ENCODE measurements around the gene HIGD1C.
"Not testable (repeated sequence)": the region's sequence is repeated elsewhere in the genome, so short reads cannot be mapped to it uniquely, and the experiment has no call there.

HIGD1C gene

GRCh38 chr12:51012570-51013236, 60.4 kb downstream of the HIGD1C start:
- Histone ChIP-seq H3K9me2 (replicated peaks; ENCODE audit: insufficient read depth, low read length) (no peaks in the 10 kb centered on the region), H3K27me3 (ENCODE audit: low read length) (no peaks in the 10 kb centered on the region), H4K20me1 (ENCODE audit: low read depth, low read length) (no peaks in the 10 kb centered on the region), H3K79me2 (ENCODE audit: insufficient read depth, low read length) (peaks cover 35% of the 10 kb centered on the region), H2AFZ (ENCODE audit: low read depth, low read length, severe bottlenecking) (no peak overlapping the region), H3K9me3 (ENCODE audit: insufficient read depth, low read length) (no peaks in the 10 kb centered on the region), H3K4me2 (ENCODE audit: low read depth, low read length, poor library complexity, severe bottlenecking) (no peak overlapping the region), H3K9ac (ENCODE audit: low read length) (no peak overlapping the region), H3K36me3 (ENCODE audit: low read length) (no peaks in the 10 kb centered on the region), H3K27ac (ENCODE audit: low read depth, low read length) (no peak overlapping the region), H3K4me3 (ENCODE audit: insufficient read depth, low read length, poor library complexity, severe bottlenecking) (no peak overlapping the region), H3F3A (ENCODE audit: insufficient read depth) (no peaks in the 10 kb centered on the region)
- no peak for TF ChIP-seq EZH2phosphoT487 (conservative IDR thresholded peaks at IDR 0.05; ENCODE audit: low read length)

DNA sequence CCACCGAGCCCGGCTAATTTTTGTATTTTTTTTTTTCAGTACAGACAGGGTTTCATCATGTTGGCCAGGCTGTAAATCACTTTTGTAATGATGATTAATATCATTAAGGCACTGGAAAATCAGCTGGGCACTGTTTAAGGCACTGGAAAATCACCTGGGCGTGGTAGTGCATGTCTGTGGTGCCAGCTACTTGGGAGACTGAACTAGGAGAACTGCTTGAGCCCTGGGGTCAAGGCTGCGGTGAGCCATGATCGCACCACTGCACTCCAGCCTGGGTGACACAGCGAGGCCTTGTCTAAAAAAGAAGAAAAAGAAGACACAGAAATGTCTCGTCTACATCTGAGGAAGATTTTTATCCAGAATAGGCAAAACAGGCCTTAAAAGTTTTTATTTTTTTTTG, 61.1 kb downstream of the HIGD1C start:
- Histone ChIP-seq H2AFZ (ENCODE audit: low read depth, low read length, severe bottlenecking) (no peak overlapping the region), H3K4me3 (ENCODE audit: insufficient read depth, low read length, poor library complexity, severe bottlenecking) (no peak overlapping the region), H3K9me2 (replicated peaks; ENCODE audit: insufficient read depth, low read length) (no peaks in the 10 kb centered on the region), H3K4me2 (ENCODE audit: low read depth, low read length, poor library complexity, severe bottlenecking) (no peak overlapping the region), H3K27ac (ENCODE audit: low read depth, low read length) (no peak overlapping the region), H3F3A (ENCODE audit: insufficient read depth) (no peaks in the 10 kb centered on the region), H3K79me2 (ENCODE audit: insufficient read depth, low read length) (peaks cover 41% of the 10 kb centered on the region), H3K9ac (ENCODE audit: low read length) (no peak overlapping the region), H3K36me3 (ENCODE audit: low read length) (no peaks in the 10 kb centered on the region), H3K9me3 (ENCODE audit: insufficient read depth, low read length) (no peaks in the 10 kb centered on the region), H3K27me3 (ENCODE audit: low read length) (no peaks in the 10 kb centered on the region), H4K20me1 (ENCODE audit: low read depth, low read length) (no peaks in the 10 kb centered on the region)
- TF ChIP-seq CTCF (IDR thresholded peaks at IDR 0.05; ENCODE audit: insufficient read depth, low read length, poor library complexity, severe bottlenecking), result no peak
- no peak for TF ChIP-seq EZH2phosphoT487 (conservative IDR thresholded peaks at IDR 0.05; ENCODE audit: low read length)

- not testable (repeated sequence) for H3K36me3 ChIP-seq (ENCODE audit: low read length); H3K27me3 ChIP-seq (ENCODE audit: low read length); H3K9me3 ChIP-seq (ENCODE audit: insufficient read depth, low read length); H3K27ac ChIP-seq (ENCODE audit: low read depth, low read length); H4K20me1 ChIP-seq (ENCODE audit: low read depth, low read length); H3K9ac ChIP-seq (ENCODE audit: low read length); H3K9me2 ChIP-seq (replicated peaks; ENCODE audit: insufficient read depth, low read length); H3F3A ChIP-seq (ENCODE audit: insufficient read depth); H3K4me3 ChIP-seq (ENCODE audit: insufficient read depth, low read length, poor library complexity, severe bottlenecking); H3K4me2 ChIP-seq (ENCODE audit: low read depth, low read length, poor library complexity, severe bottlenecking); H2AFZ ChIP-seq (ENCODE audit: low read depth, low read length, severe bottlenecking)
- peaks cover 49% of the 10 kb centered on the region for H3K79me2 ChIP-seq (ENCODE audit: insufficient read depth, low read length)
Observed at GRCh38 chr12:51014467-51014866, 62.1 kb downstream of the HIGD1C start.

GRCh38 chr12:51017452-51017851, 65.1 kb downstream of the HIGD1C start:
- H3K27ac ChIP-seq (ENCODE audit: low read depth, low read length), result no peak overlapping the region
- H3K27me3 ChIP-seq (ENCODE audit: low read length), result no peaks in the 10 kb centered on the region
- H3K4me2 ChIP-seq (ENCODE audit: low read depth, low read length, poor library complexity, severe bottlenecking), result no peak overlapping the region

More at GRCh38 chr12:51017452-51017851, 65.1 kb downstream of the HIGD1C start:
- no peaks in the 10 kb centered on the region for H3K36me3 ChIP-seq (ENCODE audit: low read length)
- H3K9me2 ChIP-seq (replicated peaks; ENCODE audit: insufficient read depth, low read length), result no peaks in the 10 kb centered on the region
- no peak overlapping the region for H3K4me3 ChIP-seq (ENCODE audit: insufficient read depth, low read length, poor library complexity, severe bottlenecking)
- TF ChIP-seq CTCF (IDR thresholded peaks at IDR 0.05; ENCODE audit: insufficient read depth, low read length, poor library complexity, severe bottlenecking) (no peak), EZH2phosphoT487 (conservative IDR thresholded peaks at IDR 0.05; ENCODE audit: low read length) (no peak)
- H3F3A ChIP-seq (ENCODE audit: insufficient read depth), result 0 out of 2 replicates have a peak, but pooled peaks cover 3% of the 10 kb centered on the region
- no peaks in the 10 kb centered on the region for H3K9me3 ChIP-seq (ENCODE audit: insufficient read depth, low read length)
- H3K9ac ChIP-seq (ENCODE audit: low read length), result no peak overlapping the region
- H3K79me2 ChIP-seq (ENCODE audit: insufficient read depth, low read length), result peaks cover 55% of the 10 kb centered on the region
- H4K20me1 ChIP-seq (ENCODE audit: low read depth, low read length), result no peaks in the 10 kb centered on the region
- no peak overlapping the region for H2AFZ ChIP-seq (ENCODE audit: low read depth, low read length, severe bottlenecking)

Data from SU-DHL-6 (cell line).